ENCODE data around the gene ZNF346. TPM values are rescaled to one million over a fixed set of nuclear protein-coding genes. Genes with fewer than 3 reads are reported as not detected.

The ZNF346 gene
- total RNA-seq, 2 donors from 2014 or later: 23.6 to 34.4 TPM

- H3K9me3 ChIP-seq: no peaks in the 10 kb centered on the region
- WGBS: 97% methylated on average over 5 of the region's 5 CpGs
- H3K4me3 ChIP-seq: no peak overlapping the region
- no peaks in the 10 kb centered on the region for H3K4me1 ChIP-seq (replicated peaks)
- no peak for DNase-seq (ENCODE audit: low spot score)
- TF ChIP-seq POLR2AphosphoS5 (IDR thresholded peaks at IDR 0.05) (no peak), POLR2A (IDR thresholded peaks at IDR 0.05) (no peak), CTCF (IDR thresholded peaks at IDR 0.05) (no peak)
- H3K36me3 ChIP-seq: no peaks in the 10 kb centered on the region
- no peak overlapping the region for H3K27ac ChIP-seq
- intact Hi-C loops (cut with DNase I): no loop called here
- no peaks in the 10 kb centered on the region for H3K27me3 ChIP-seq (replicated peaks; ENCODE audit: insufficient read depth)
Measured at GRCh38 chr5:177049285-177049684, 26.8 kb downstream of the ZNF346 start.

- Histone ChIP-seq H3K4me3 (no peak overlapping the region), H3K27me3 (replicated peaks; ENCODE audit: insufficient read depth) (no peaks in the 10 kb centered on the region), H3K27ac (no peak overlapping the region), H3K4me1 (replicated peaks) (no peaks in the 10 kb centered on the region), H3K9me3 (no peaks in the 10 kb centered on the region), H3K36me3 (peaks cover 0 to 3% of the 10 kb centered on the region in 2 donors)
- no peak for DNase-seq (ENCODE audit: low spot score)
- WGBS: 85% methylated on average over 12 of the region's 12 CpGs
- TF ChIP-seq CTCF (IDR thresholded peaks at IDR 0.05): no peak
- no peak for TF ChIP-seq POLR2AphosphoS5 (IDR thresholded peaks at IDR 0.05)
- TF ChIP-seq POLR2A (IDR thresholded peaks at IDR 0.05): no peak
- intact Hi-C loops (cut with DNase I): no loop called here
Measured at GRCh38 chr5:177064500-177065277, 42.2 kb downstream of the ZNF346 start.

GRCh38 chr5:177065491-177065890, 43.0 kb downstream of the ZNF346 start:
- H3K36me3 ChIP-seq: peaks cover 0 to 3% of the 10 kb centered on the region in 2 donors
- intact Hi-C loops (cut with DNase I): no loop called here
- 71% methylated on average over 6 of the region's 6 CpGs for WGBS
- H3K4me3 ChIP-seq: no peak overlapping the region
- H3K9me3 ChIP-seq: no peaks in the 10 kb centered on the region
- TF ChIP-seq POLR2AphosphoS5 (IDR thresholded peaks at IDR 0.05) (no peak), POLR2A (IDR thresholded peaks at IDR 0.05) (no peak), CTCF (IDR thresholded peaks at IDR 0.05) (no peak)
- H3K27ac ChIP-seq: no peak overlapping the region
- DNase-seq (ENCODE audit: low spot score): no peak
- no peaks in the 10 kb centered on the region for H3K27me3 ChIP-seq (replicated peaks; ENCODE audit: insufficient read depth)
- H3K4me1 ChIP-seq (replicated peaks): no peaks in the 10 kb centered on the region

- Histone ChIP-seq H3K4me3 (no peak overlapping the region), H3K4me1 (replicated peaks) (no peaks in the 10 kb centered on the region), H3K9me3 (no peaks in the 10 kb centered on the region), H3K27me3 (replicated peaks; ENCODE audit: insufficient read depth) (no peaks in the 10 kb centered on the region), H3K27ac (no peak overlapping the region), H3K36me3 (peaks cover 0 to 3% of the 10 kb centered on the region in 2 donors)
- intact Hi-C loops (cut with DNase I): no loop called here
- 93% methylated on average over 2 of the region's 2 CpGs for WGBS
- TF ChIP-seq POLR2AphosphoS5 (IDR thresholded peaks at IDR 0.05) (no peak), POLR2A (IDR thresholded peaks at IDR 0.05) (no peak), CTCF (IDR thresholded peaks at IDR 0.05) (no peak)
- no peak for DNase-seq (ENCODE audit: low spot score)
Measured at GRCh38 chr5:177066224-177066623, 43.7 kb downstream of the ZNF346 start.

GRCh38 chr5:177067503-177067902, 45.0 kb downstream of the ZNF346 start:
- DNase-seq (ENCODE audit: low spot score): no peak
- H3K27ac ChIP-seq: no peak overlapping the region
- H3K36me3 ChIP-seq: peaks cover 0 to 3% of the 10 kb centered on the region in 2 donors
- TF ChIP-seq POLR2A (IDR thresholded peaks at IDR 0.05) (no peak), POLR2AphosphoS5 (IDR thresholded peaks at IDR 0.05) (no peak), CTCF (IDR thresholded peaks at IDR 0.05) (no peak)
- WGBS: 90% methylated on average over 5 of the region's 5 CpGs
- H3K27me3 ChIP-seq (replicated peaks; ENCODE audit: insufficient read depth): no peaks in the 10 kb centered on the region
- H3K4me3 ChIP-seq: no peak overlapping the region
- intact Hi-C loops (cut with DNase I): no loop called here
- no peaks in the 10 kb centered on the region for H3K4me1 ChIP-seq (replicated peaks)
- H3K9me3 ChIP-seq: no peaks in the 10 kb centered on the region

All from prostate gland (tissue), 2 donors.